Activated gamma-delta T cell treated with Interleukin-2 at 50 U/mL for 16 hours (primary cell): ENCODE results near the gene PIH1D1.
"Not testable (repeated sequence)": the region's sequence is repeated elsewhere in the genome, so short reads cannot be mapped to it uniquely, and the experiment has no call there.

ENCODE experiments used
- DNase-seq: peaks from one replicate; pipeline ENCODE4 v3.0.0-alpha.2; 2020

Gene PIH1D1

GRCh38 chr19:49453013-49453756 lies 1.6 kb upstream of the PIH1D1 start, which contains the start of gene ALDH16A1:
Gene ALDH16A1, plus strand, starts transcription at chr19:49453225. Its CDS starts 107 bp downstream, at chr19:49453332.
- DNase-seq = peak; percentile 96

GRCh38 chr19:49450405-49450804 lies 1.2 kb downstream of the PIH1D1 start:
- DNase-seq = no peak

- DNase-seq = no peak
These were observed 3.2 kb downstream of the PIH1D1 start for GRCh38 chr19:49448432-49448786.

GRCh38 chr19:49447485-49448431 lies 3.9 kb downstream of the PIH1D1 start:
- no peak for DNase-seq

GRCh38 chr19:49445997-49446396 lies 5.6 kb downstream of the PIH1D1 start:
- no peak for DNase-seq

- DNase-seq = not testable (repeated sequence)
These were observed 7.4 kb downstream of the PIH1D1 start for GRCh38 chr19:49444100-49444700.

GRCh38 chr19:49443366-49444099 lies 8.1 kb downstream of the PIH1D1 start:
- DNase-seq = peak; percentile 93

- peak; percentile 33 for DNase-seq
These were observed 8.7 kb downstream of the PIH1D1 start for GRCh38 chr19:49442771-49443365.

GRCh38 chr19:49442354-49442753 lies 9.3 kb downstream of the PIH1D1 start:
- no peak for DNase-seq

GRCh38 chr19:49441960-49442350 lies 9.7 kb downstream of the PIH1D1 start:
- no peak for DNase-seq

GRCh38 chr19:49441210-49441959 lies 10.2 kb downstream of the PIH1D1 start, which contains the start of gene SLC17A7:
Gene SLC17A7, minus strand, starts transcription at chr19:49441527. Its CDS starts 148 bp downstream, at chr19:49441379.
- DNase-seq = peak; percentile 30

GRCh38 chr19:49440439-49441209 lies 11.0 kb downstream of the PIH1D1 start:
- no peak for DNase-seq

GRCh38 chr19:49439836-49440235 lies 11.8 kb downstream of the PIH1D1 start:
- no peak for DNase-seq

- no peak for DNase-seq
These were observed 13.4 kb downstream of the PIH1D1 start for GRCh38 chr19:49438261-49438660.

GRCh38 chr19:49437231-49437630 lies 14.4 kb downstream of the PIH1D1 start:
- DNase-seq = no peak

- DNase-seq = no peak
These were observed 15.1 kb downstream of the PIH1D1 start for GRCh38 chr19:49436381-49437017.

GRCh38 chr19:49435670-49436069 lies 15.9 kb downstream of the PIH1D1 start:
- DNase-seq = no peak

GRCh38 chr19:49434907-49435583 lies 16.6 kb downstream of the PIH1D1 start:
- DNase-seq = no peak

- no peak for DNase-seq
These were observed 18.2 kb downstream of the PIH1D1 start for GRCh38 chr19:49433240-49433901.
